Keratinocyte (primary cell): ENCODE measurements around the gene FAM135A. TPM values are rescaled to one million over a fixed set of nuclear protein-coding genes. Genes with fewer than 3 reads are reported as not detected.
"Not testable (repeated sequence)": the region's sequence is repeated elsewhere in the genome, so short reads cannot be mapped to it uniquely, and the experiment has no call there.

ENCODE experiments used
- DNase-seq: peaks from one replicate; pipeline ENCODE4 v3.0.0-alpha.2; 2011; ENCODE audit warnings: low read depth, missing footprints, low spot score
- FAIRE-seq: peaks from 2 replicates; lab custom pipeline; 2011; peaks lifted over from hg19 to GRCh38; lab: Jason Lieb, UNC
- H2AFZ ChIP-seq: 2 replicates; pipeline ENCODE4 v1.6.0; 2012; ENCODE audit warnings: low read length, control low read depth, inconsistent platforms; ENCODE audit not compliant: control insufficient read depth
- H3K27ac ChIP-seq: 2 replicates; pipeline ENCODE4 v1.5.1; 2011; ENCODE audit warnings: low read length; ENCODE audit not compliant: control insufficient read depth, insufficient read depth
- H3K27me3 ChIP-seq: 3 replicates; pipeline ENCODE4 v1.6.0; 2011; ENCODE audit warnings: low read length; ENCODE audit not compliant: control insufficient read depth, insufficient read depth; ENCODE audit errors: extremely low read depth
- H3K36me3 ChIP-seq, 2 experiments: 2 replicates in 1 of 2; 3 replicates in 1 of 2; pipeline ENCODE4 v1.5.1; 2011; ENCODE audit warnings: low read length in 2 of 2, mild to moderate bottlenecking in 1 of 2; ENCODE audit not compliant: control insufficient read depth in 2 of 2, insufficient read depth in 2 of 2; ENCODE audit errors: extremely low read depth in 1 of 2
- H3K4me1 ChIP-seq: 3 replicates; pipeline ENCODE4 v1.5.1; 2011; ENCODE audit warnings: low read length; ENCODE audit not compliant: control insufficient read depth, insufficient read depth; ENCODE audit errors: extremely low read depth
- H3K4me2 ChIP-seq: 3 replicates; pipeline ENCODE4 v1.6.0; 2011; ENCODE audit warnings: low read depth, low read length; ENCODE audit not compliant: control insufficient read depth, insufficient read depth; ENCODE audit errors: extremely low read depth
- H3K4me3 ChIP-seq, 3 experiments: fragments of 200-600 bp in 1 of 3; sonication (generic) in 1 of 3; 2 replicates in 2 of 3; 3 replicates in 1 of 3; pipeline ENCODE4 v1.5.1; 2011 to 2016; ENCODE audit warnings: low read length in 3 of 3, mild to moderate bottlenecking in 3 of 3, control low read depth in 2 of 3, inconsistent platforms in 1 of 3, low read depth in 1 of 3, mixed read lengths in 1 of 3, mixed run types in 1 of 3, moderate library complexity in 1 of 3; ENCODE audit not compliant: control insufficient read depth in 2 of 3, insufficient read depth in 2 of 3; ENCODE audit errors: extremely low read depth in 1 of 3
- H3K79me2 ChIP-seq: 2 replicates; pipeline ENCODE4 v1.6.0; 2012; ENCODE audit warnings: low read length; ENCODE audit not compliant: control insufficient read depth, insufficient read depth
- H3K9ac ChIP-seq: 3 replicates; pipeline ENCODE4 v1.6.0; 2011; ENCODE audit warnings: low read length; ENCODE audit not compliant: control insufficient read depth, insufficient read depth; ENCODE audit errors: extremely low read depth
- H3K9me1 ChIP-seq: 3 replicates; pipeline ENCODE4 v1.6.0; 2011; ENCODE audit warnings: low read length; ENCODE audit not compliant: control insufficient read depth, insufficient read depth; ENCODE audit errors: extremely low read depth
- H3K9me3 ChIP-seq: 2 replicates; pipeline ENCODE4 v1.5.1; 2012; ENCODE audit warnings: low read depth, low read length; ENCODE audit not compliant: control insufficient read depth
- H4K20me1 ChIP-seq: 3 replicates; pipeline ENCODE4 v1.6.0; 2011; ENCODE audit warnings: low read length; ENCODE audit not compliant: control insufficient read depth, insufficient read depth; ENCODE audit errors: extremely low read depth
- CTCF ChIP-seq, 3 experiments: IDR thresholded peaks in 1 of 3; conservative IDR thresholded peaks in 1 of 3; optimal IDR thresholded peaks in 1 of 3; 2 replicates in 2 of 3; 3 replicates in 1 of 3; pipeline versions ENCODE3 to v1.5.1; 2011; ENCODE audit warnings: low read length in 3 of 3, mild to moderate bottlenecking in 3 of 3, moderate library complexity in 2 of 3, control low read depth in 1 of 3, inconsistent platforms in 1 of 3; ENCODE audit not compliant: insufficient read depth in 2 of 3; ENCODE audit errors: extremely low read depth in 1 of 3
- EZH2 ChIP-seq: IDR thresholded peaks from one replicate; pipeline ENCODE4 v1.6.1; 2012; ENCODE audit warnings: inconsistent platforms, mild to moderate bottlenecking, low read length, moderate library complexity
- dilution Hi-C: fragments of 300-500 bp; cut with MboI; formaldehyde crosslinking; loops from one replicate; pipeline ENCODE4 v1.7.0; 2020; ENCODE audit warnings: low sequenced_read_pairs; ENCODE audit not compliant: extremely low pct_ligation_motif_present
- polyA plus RNA-seq, 5 experiments: library from polyadenylated mRNA; depleted of rRNA in 3 of 5; stranded (reverse) in 3 of 5; stranded (forward) in 1 of 5; unstranded in 1 of 5; fragments of >200 nt; gene quantifications; 1 replicate in 1 of 5; 2 replicates in 3 of 5; 3 replicates in 1 of 5; pipeline versions ENCODE4 v1.2.1 to v1.2.3, GENCODE V29; 2011 to 2012; ENCODE audit warnings: missing spikeins in 2 of 5, low read depth in 1 of 5, low replicate concordance in 1 of 5

FAM135A gene
- polyA plus RNA-seq, 1 donor (not counting 4 experiments of a cell fraction or from before 2014, with no cell fraction given), result 21.3 TPM

GRCh38 chr6:70557998-70558397, 144.7 kb downstream of the FAM135A start:
- Histone ChIP-seq H2AFZ (no peak overlapping the region), H3K9me1 (no peaks in the 10 kb centered on the region), H3K4me3 (no peak overlapping the region), H3K27me3 (no peaks in the 10 kb centered on the region), H3K9me3 (no peaks in the 10 kb centered on the region), H3K9ac (no peak overlapping the region), H3K27ac (no peak overlapping the region), H3K4me2 (no peak overlapping the region), H3K79me2 (no peaks in the 10 kb centered on the region), H3K4me1 (no peaks in the 10 kb centered on the region), H4K20me1 (no peaks in the 10 kb centered on the region), H3K36me3 (no peaks in the 10 kb centered on the region)
- no peak for DNase-seq
- dilution Hi-C loops, result no loop called here
- TF ChIP-seq EZH2 (no peak), CTCF (optimal IDR thresholded peaks at IDR 0.05 in 1 of 3, IDR thresholded peaks at IDR 0.05 in 1 of 3, conservative IDR thresholded peaks at IDR 0.05 in 1 of 3; ENCODE audit: extremely low read depth in 1 of 3, insufficient read depth in 2 of 3, low read length in 3 of 3) (no peak)
- no peak for FAIRE-seq

- dilution Hi-C loops, FAIRE-seq, H3K27me3 ChIP-seq, DNase-seq, H2AFZ ChIP-seq, H3K4me3 ChIP-seq, H3K9ac ChIP-seq, H3K9me3 ChIP-seq, H3K4me1 ChIP-seq, H3K36me3 ChIP-seq, H3K4me2 ChIP-seq, H4K20me1 ChIP-seq, H3K9me1 ChIP-seq, H3K79me2 ChIP-seq, H3K27ac ChIP-seq: not testable (repeated sequence)
These were observed 149.1 kb downstream of the FAM135A start for GRCh38 chr6:70562401-70562800.

- no peaks in the 10 kb centered on the region for H3K9me3 ChIP-seq
- no peaks in the 10 kb centered on the region for H3K9me1 ChIP-seq
- FAIRE-seq (no peak), DNase-seq (no peak)
- no peak overlapping the region for H3K4me2 ChIP-seq
- H3K36me3 ChIP-seq, result no peaks in the 10 kb centered on the region
- no peak overlapping the region for H3K27ac ChIP-seq
- H3K9ac ChIP-seq, result no peak overlapping the region
- H4K20me1 ChIP-seq, result no peaks in the 10 kb centered on the region
- dilution Hi-C loops, result no loop called here
- H2AFZ ChIP-seq, result no peak overlapping the region
- H3K4me3 ChIP-seq, result no peak overlapping the region
- H3K79me2 ChIP-seq, result peaks cover 9% of the 10 kb centered on the region
- no peaks in the 10 kb centered on the region for H3K4me1 ChIP-seq
- TF ChIP-seq EZH2, result no peak
- no peak for TF ChIP-seq CTCF (optimal IDR thresholded peaks at IDR 0.05 in 1 of 3, IDR thresholded peaks at IDR 0.05 in 1 of 3, conservative IDR thresholded peaks at IDR 0.05 in 1 of 3; ENCODE audit: extremely low read depth in 1 of 3, insufficient read depth in 2 of 3, low read length in 3 of 3)
- H3K27me3 ChIP-seq, result no peaks in the 10 kb centered on the region
These were observed 150.2 kb downstream of the FAM135A start for GRCh38 chr6:70563530-70563929.
